Measurements from ENCODE around the gene RNF145.

The RNF145 gene

GRCh38 chr5:159190170-159190569 lies 19.2 kb downstream of the RNF145 start:
- H3K4me3 ChIP-seq (ENCODE audit: low read depth, low read length), result no peak overlapping the region
- H3K36me3 ChIP-seq (ENCODE audit: insufficient read depth, low read length), result peaks cover 44% of the 10 kb centered on the region
- no peak overlapping the region for H2AFZ ChIP-seq (ENCODE audit: low read length, unreplicated experiment)
- H3K4me1 ChIP-seq (ENCODE audit: control insufficient read depth, insufficient read depth, low read length, unreplicated experiment), result peaks cover 27% of the 10 kb centered on the region
- peaks cover 65% of the 10 kb centered on the region for H3K79me2 ChIP-seq (ENCODE audit: control insufficient read depth, insufficient read depth, low read length, unreplicated experiment)
- peak overlapping the region; percentile 70 for H3K27ac ChIP-seq (ENCODE audit: low read depth, low read length)
- no peaks in the 10 kb centered on the region for H3K27me3 ChIP-seq (ENCODE audit: insufficient read depth, low read length)

- H3K27ac ChIP-seq (ENCODE audit: low read depth, low read length), result peak overlapping the region; percentile 70
- H2AFZ ChIP-seq (ENCODE audit: low read length, unreplicated experiment), result no peak overlapping the region
- no peaks in the 10 kb centered on the region for H3K27me3 ChIP-seq (ENCODE audit: insufficient read depth, low read length)
- H3K4me3 ChIP-seq (ENCODE audit: low read depth, low read length), result peak overlapping the region; percentile 24; the same call in 1 of the 2 replicates
- H3K79me2 ChIP-seq (ENCODE audit: control insufficient read depth, insufficient read depth, low read length, unreplicated experiment), result peaks cover 59% of the 10 kb centered on the region
- H3K36me3 ChIP-seq (ENCODE audit: insufficient read depth, low read length), result peaks cover 40% of the 10 kb centered on the region
- H3K4me1 ChIP-seq (ENCODE audit: control insufficient read depth, insufficient read depth, low read length, unreplicated experiment), result peaks cover 33% of the 10 kb centered on the region
Measured at GRCh38 chr5:159189310-159189709, 20.0 kb downstream of the RNF145 start.

GRCh38 chr5:159187719-159188118 lies 21.6 kb downstream of the RNF145 start:
- H3K27me3 ChIP-seq (ENCODE audit: insufficient read depth, low read length), result no peaks in the 10 kb centered on the region
- peaks cover 28% of the 10 kb centered on the region for H3K36me3 ChIP-seq (ENCODE audit: insufficient read depth, low read length)
- peaks cover 48% of the 10 kb centered on the region for H3K4me1 ChIP-seq (ENCODE audit: control insufficient read depth, insufficient read depth, low read length, unreplicated experiment)
- H3K79me2 ChIP-seq (ENCODE audit: control insufficient read depth, insufficient read depth, low read length, unreplicated experiment), result peaks cover 49% of the 10 kb centered on the region
- H2AFZ ChIP-seq (ENCODE audit: low read length, unreplicated experiment), result no peak overlapping the region
- no peak overlapping the region for H3K4me3 ChIP-seq (ENCODE audit: low read depth, low read length)
- H3K27ac ChIP-seq (ENCODE audit: low read depth, low read length), result peak overlapping the region; percentile 15; the same call in 1 of the 2 replicates

GRCh38 chr5:159186319-159186718 lies 23.0 kb downstream of the RNF145 start:
- H2AFZ ChIP-seq (ENCODE audit: low read length, unreplicated experiment), result no peak overlapping the region
- H3K27ac ChIP-seq (ENCODE audit: low read depth, low read length), result peak overlapping the region; percentile 98
- peaks cover 55% of the 10 kb centered on the region for H3K79me2 ChIP-seq (ENCODE audit: control insufficient read depth, insufficient read depth, low read length, unreplicated experiment)
- H3K4me1 ChIP-seq (ENCODE audit: control insufficient read depth, insufficient read depth, low read length, unreplicated experiment), result peaks cover 62% of the 10 kb centered on the region
- H3K4me3 ChIP-seq (ENCODE audit: low read depth, low read length), result no peak overlapping the region
- H3K27me3 ChIP-seq (ENCODE audit: insufficient read depth, low read length), result no peaks in the 10 kb centered on the region
- H3K36me3 ChIP-seq (ENCODE audit: insufficient read depth, low read length), result peaks cover 28% of the 10 kb centered on the region

GRCh38 chr5:159185773-159186172 lies 23.6 kb downstream of the RNF145 start:
- Histone ChIP-seq H3K36me3 (ENCODE audit: insufficient read depth, low read length) (peaks cover 28% of the 10 kb centered on the region), H3K27ac (ENCODE audit: low read depth, low read length) (peak overlapping the region; percentile 98), H3K4me3 (ENCODE audit: low read depth, low read length) (no peak overlapping the region), H3K27me3 (ENCODE audit: insufficient read depth, low read length) (no peaks in the 10 kb centered on the region), H3K4me1 (ENCODE audit: control insufficient read depth, insufficient read depth, low read length, unreplicated experiment) (peaks cover 66% of the 10 kb centered on the region), H2AFZ (ENCODE audit: low read length, unreplicated experiment) (no peak overlapping the region), H3K79me2 (ENCODE audit: control insufficient read depth, insufficient read depth, low read length, unreplicated experiment) (peaks cover 55% of the 10 kb centered on the region)

GRCh38 chr5:159184858-159185381 lies 24.4 kb downstream of the RNF145 start:
- H3K27ac ChIP-seq (ENCODE audit: low read depth, low read length), result peak overlapping the region; percentile 98
- peak overlapping the region; percentile 49 for H3K4me3 ChIP-seq (ENCODE audit: low read depth, low read length)
- peak overlapping the region; percentile 34 for H2AFZ ChIP-seq (ENCODE audit: low read length, unreplicated experiment)
- peaks cover 72% of the 10 kb centered on the region for H3K4me1 ChIP-seq (ENCODE audit: control insufficient read depth, insufficient read depth, low read length, unreplicated experiment)
- peaks cover 21% of the 10 kb centered on the region for H3K36me3 ChIP-seq (ENCODE audit: insufficient read depth, low read length)
- no peaks in the 10 kb centered on the region for H3K27me3 ChIP-seq (ENCODE audit: insufficient read depth, low read length)
- H3K79me2 ChIP-seq (ENCODE audit: control insufficient read depth, insufficient read depth, low read length, unreplicated experiment), result peaks cover 53% of the 10 kb centered on the region

GRCh38 chr5:159184236-159184635 lies 25.1 kb downstream of the RNF145 start:
- Histone ChIP-seq H3K4me1 (ENCODE audit: control insufficient read depth, insufficient read depth, low read length, unreplicated experiment) (peaks cover 72% of the 10 kb centered on the region), H3K27ac (ENCODE audit: low read depth, low read length) (peak overlapping the region; percentile 98), H3K4me3 (ENCODE audit: low read depth, low read length) (no peak overlapping the region), H3K36me3 (ENCODE audit: insufficient read depth, low read length) (peaks cover 15% of the 10 kb centered on the region), H3K79me2 (ENCODE audit: control insufficient read depth, insufficient read depth, low read length, unreplicated experiment) (peaks cover 46% of the 10 kb centered on the region), H3K27me3 (ENCODE audit: insufficient read depth, low read length) (no peaks in the 10 kb centered on the region), H2AFZ (ENCODE audit: low read length, unreplicated experiment) (no peak overlapping the region)

GRCh38 chr5:159183247-159183646 lies 26.1 kb downstream of the RNF145 start:
- H3K27ac ChIP-seq (ENCODE audit: low read depth, low read length), result peak overlapping the region; percentile 98
- H3K4me1 ChIP-seq (ENCODE audit: control insufficient read depth, insufficient read depth, low read length, unreplicated experiment), result peaks cover 77% of the 10 kb centered on the region
- H3K27me3 ChIP-seq (ENCODE audit: insufficient read depth, low read length), result no peaks in the 10 kb centered on the region
- peaks cover 9% of the 10 kb centered on the region; the same call in 1 of the 2 replicates for H3K36me3 ChIP-seq (ENCODE audit: insufficient read depth, low read length)
- peak overlapping the region; percentile 14; the same call in 1 of the 2 replicates for H3K4me3 ChIP-seq (ENCODE audit: low read depth, low read length)
- no peak overlapping the region for H2AFZ ChIP-seq (ENCODE audit: low read length, unreplicated experiment)
- H3K79me2 ChIP-seq (ENCODE audit: control insufficient read depth, insufficient read depth, low read length, unreplicated experiment), result peaks cover 44% of the 10 kb centered on the region

- peaks cover 43% of the 10 kb centered on the region for H3K79me2 ChIP-seq (ENCODE audit: control insufficient read depth, insufficient read depth, low read length, unreplicated experiment)
- peak overlapping the region; percentile 98 for H3K27ac ChIP-seq (ENCODE audit: low read depth, low read length)
- H3K36me3 ChIP-seq (ENCODE audit: insufficient read depth, low read length), result peaks cover 7% of the 10 kb centered on the region; the same call in 1 of the 2 replicates
- H3K4me3 ChIP-seq (ENCODE audit: low read depth, low read length), result peak overlapping the region; percentile 14; the same call in 1 of the 2 replicates
- H3K4me1 ChIP-seq (ENCODE audit: control insufficient read depth, insufficient read depth, low read length, unreplicated experiment), result peaks cover 79% of the 10 kb centered on the region
- no peaks in the 10 kb centered on the region for H3K27me3 ChIP-seq (ENCODE audit: insufficient read depth, low read length)
- no peak overlapping the region for H2AFZ ChIP-seq (ENCODE audit: low read length, unreplicated experiment)
Measured at GRCh38 chr5:159182691-159183090, 26.7 kb downstream of the RNF145 start.

GRCh38 chr5:159181651-159182050 lies 27.7 kb downstream of the RNF145 start:
- H3K27me3 ChIP-seq (ENCODE audit: insufficient read depth, low read length), result no peaks in the 10 kb centered on the region
- H3K4me3 ChIP-seq (ENCODE audit: low read depth, low read length), result no peak overlapping the region
- H3K4me1 ChIP-seq (ENCODE audit: control insufficient read depth, insufficient read depth, low read length, unreplicated experiment), result peaks cover 79% of the 10 kb centered on the region
- peaks cover 44% of the 10 kb centered on the region for H3K79me2 ChIP-seq (ENCODE audit: control insufficient read depth, insufficient read depth, low read length, unreplicated experiment)
- H3K36me3 ChIP-seq (ENCODE audit: insufficient read depth, low read length), result peaks cover 3% of the 10 kb centered on the region; the same call in 1 of the 2 replicates
- H2AFZ ChIP-seq (ENCODE audit: low read length, unreplicated experiment), result no peak overlapping the region
- H3K27ac ChIP-seq (ENCODE audit: low read depth, low read length), result peak overlapping the region; percentile 98

GRCh38 chr5:159181152-159181551 lies 28.2 kb downstream of the RNF145 start:
- Histone ChIP-seq H3K4me3 (ENCODE audit: low read depth, low read length) (no peak overlapping the region), H3K27ac (ENCODE audit: low read depth, low read length) (peak overlapping the region; percentile 98), H3K36me3 (ENCODE audit: insufficient read depth, low read length) (peaks cover 2% of the 10 kb centered on the region; the same call in 1 of the 2 replicates), H3K27me3 (ENCODE audit: insufficient read depth, low read length) (no peaks in the 10 kb centered on the region), H3K79me2 (ENCODE audit: control insufficient read depth, insufficient read depth, low read length, unreplicated experiment) (peaks cover 40% of the 10 kb centered on the region), H2AFZ (ENCODE audit: low read length, unreplicated experiment) (no peak overlapping the region), H3K4me1 (ENCODE audit: control insufficient read depth, insufficient read depth, low read length, unreplicated experiment) (peaks cover 76% of the 10 kb centered on the region)

Measured in ACC112 (cell line).